IMR-90 (cell line): ENCODE measurements around the gene BASP1.

Experiments
- CTCF ChIP-seq: conservative IDR thresholded peaks from 2 replicates; pipeline ENCODE4 v1.5.1; 2012; ENCODE audit warnings: mild to moderate bottlenecking, low read depth, low read length, improper control_type of control experiment
- FOS ChIP-seq: fragments of 150-350 bp; IDR thresholded peaks from 2 replicates; pipeline ENCODE4 v1.6.1; 2016; ENCODE audit warnings: low read depth, low read length
- MAFK ChIP-seq: IDR thresholded peaks from 2 replicates; pipeline ENCODE4 v1.6.1; 2012; ENCODE audit warnings: low read depth, low read length, improper control_type of control experiment
- POLR2A ChIP-seq: IDR thresholded peaks from 2 replicates; pipeline ENCODE4 v1.6.1; 2012; ENCODE audit warnings: mild to moderate bottlenecking, low read depth, low read length
- RCOR1 ChIP-seq: IDR thresholded peaks from 2 replicates; pipeline ENCODE4 v1.6.1; 2012; ENCODE audit warnings: mild to moderate bottlenecking, low read length, improper control_type of control experiment; ENCODE audit not compliant: insufficient replicate concordance
- TF ChIP-seq, protein P1 (sequence below): fragments of 150-350 bp; IDR thresholded peaks from 2 replicates; pipeline ENCODE4 v1.6.1; 2016; ENCODE audit warnings: low read depth, mild to moderate bottlenecking, low read length, moderate library complexity, borderline replicate concordance

- TF ChIP-seq POLR2A (no peak), CTCF (no peak), FOS (no peak), RCOR1 (no peak), MAFK (no peak)
- TF ChIP-seq, protein P1, sequence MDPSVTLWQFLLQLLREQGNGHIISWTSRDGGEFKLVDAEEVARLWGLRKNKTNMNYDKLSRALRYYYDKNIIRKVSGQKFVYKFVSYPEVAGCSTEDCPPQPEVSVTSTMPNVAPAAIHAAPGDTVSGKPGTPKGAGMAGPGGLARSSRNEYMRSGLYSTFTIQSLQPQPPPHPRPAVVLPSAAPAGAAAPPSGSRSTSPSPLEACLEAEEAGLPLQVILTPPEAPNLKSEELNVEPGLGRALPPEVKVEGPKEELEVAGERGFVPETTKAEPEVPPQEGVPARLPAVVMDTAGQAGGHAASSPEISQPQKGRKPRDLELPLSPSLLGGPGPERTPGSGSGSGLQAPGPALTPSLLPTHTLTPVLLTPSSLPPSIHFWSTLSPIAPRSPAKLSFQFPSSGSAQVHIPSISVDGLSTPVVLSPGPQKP = no peak
These were observed 77.3 kb downstream of the BASP1 start for GRCh38 chr5:17294639-17295311.
